ENCODE measurements around the gene PLIN4.
A peak's percentile ranks its signal among the peaks of the same experiment; 100 is the strongest.

Gene PLIN4

GRCh38 chr19:4506449-4507149 is 11.7 kb downstream of the PLIN4 start:
- peak; percentile 6 for DNase-seq (ENCODE audit: low read depth)

- no peak for DNase-seq (ENCODE audit: low read depth)
These were observed 12.5 kb downstream of the PLIN4 start for GRCh38 chr19:4505570-4506448.

GRCh38 chr19:4504891-4505569 is 13.3 kb downstream of the PLIN4 start:
- no peak for DNase-seq (ENCODE audit: low read depth)

- no peak for DNase-seq (ENCODE audit: low read depth)
These were observed 14.0 kb downstream of the PLIN4 start for GRCh38 chr19:4504297-4504701.

GRCh38 chr19:4503825-4504170 is 14.5 kb downstream of the PLIN4 start:
- DNase-seq (ENCODE audit: low read depth) = no peak

- DNase-seq (ENCODE audit: low read depth) = no peak
These were observed 15.0 kb downstream of the PLIN4 start for GRCh38 chr19:4503132-4503824.

- DNase-seq (ENCODE audit: low read depth) = no peak
These were observed 15.8 kb downstream of the PLIN4 start for GRCh38 chr19:4502282-4503131.

- no peak for DNase-seq (ENCODE audit: low read depth)
These were observed 16.6 kb downstream of the PLIN4 start for GRCh38 chr19:4501691-4502090.

GRCh38 chr19:4500841-4501591 is 17.3 kb downstream of the PLIN4 start:
- DNase-seq (ENCODE audit: low read depth) = no peak

GRCh38 chr19:4499855-4500254 is 18.4 kb downstream of the PLIN4 start:
- no peak for DNase-seq (ENCODE audit: low read depth)

- DNase-seq (ENCODE audit: low read depth) = no peak
These were observed 19.0 kb downstream of the PLIN4 start for GRCh38 chr19:4499318-4499717.

- no peak for DNase-seq (ENCODE audit: low read depth)
These were observed 19.6 kb downstream of the PLIN4 start for GRCh38 chr19:4498694-4499093.

GRCh38 chr19:4497770-4498389 is 20.4 kb downstream of the PLIN4 start:
- no peak for DNase-seq (ENCODE audit: low read depth)

- no peak for DNase-seq (ENCODE audit: low read depth)
These were observed 22.0 kb downstream of the PLIN4 start for GRCh38 chr19:4496304-4496703.

- no peak for DNase-seq (ENCODE audit: low read depth)
These were observed 22.8 kb downstream of the PLIN4 start for GRCh38 chr19:4495471-4495870.

GRCh38 chr19:4494691-4495064 is 23.6 kb downstream of the PLIN4 start:
- DNase-seq (ENCODE audit: low read depth) = no peak

- no peak for DNase-seq (ENCODE audit: low read depth)
These were observed 24.2 kb downstream of the PLIN4 start for GRCh38 chr19:4493929-4494690.

GRCh38 chr19:4493104-4493928 is 25.0 kb downstream of the PLIN4 start:
- DNase-seq (ENCODE audit: low read depth) = no peak
